Anterior cingulate cortex (tissue), 58 donors: ENCODE data around the gene TCHP.
"Not testable (repeated sequence)": the region's sequence is repeated elsewhere in the genome, so short reads cannot be mapped to it uniquely, and the experiment has no call there.

Experiments
- DNase-seq, 58 donors: peaks; one replicate each; lab custom pipeline; 2025; lab: John Stamatoyannopoulos, UW

The TCHP gene

GRCh38 chr12:109878247-109878625, 21.8 kb upstream of the TCHP start:
- DNase-seq: peak in 10 of 58 donors; percentile 11 to 71 (median 46)

GRCh38 chr12:109878749-109879148, 21.3 kb upstream of the TCHP start:
- DNase-seq: peak in 1 of 58 donors; percentile 23

DNA sequence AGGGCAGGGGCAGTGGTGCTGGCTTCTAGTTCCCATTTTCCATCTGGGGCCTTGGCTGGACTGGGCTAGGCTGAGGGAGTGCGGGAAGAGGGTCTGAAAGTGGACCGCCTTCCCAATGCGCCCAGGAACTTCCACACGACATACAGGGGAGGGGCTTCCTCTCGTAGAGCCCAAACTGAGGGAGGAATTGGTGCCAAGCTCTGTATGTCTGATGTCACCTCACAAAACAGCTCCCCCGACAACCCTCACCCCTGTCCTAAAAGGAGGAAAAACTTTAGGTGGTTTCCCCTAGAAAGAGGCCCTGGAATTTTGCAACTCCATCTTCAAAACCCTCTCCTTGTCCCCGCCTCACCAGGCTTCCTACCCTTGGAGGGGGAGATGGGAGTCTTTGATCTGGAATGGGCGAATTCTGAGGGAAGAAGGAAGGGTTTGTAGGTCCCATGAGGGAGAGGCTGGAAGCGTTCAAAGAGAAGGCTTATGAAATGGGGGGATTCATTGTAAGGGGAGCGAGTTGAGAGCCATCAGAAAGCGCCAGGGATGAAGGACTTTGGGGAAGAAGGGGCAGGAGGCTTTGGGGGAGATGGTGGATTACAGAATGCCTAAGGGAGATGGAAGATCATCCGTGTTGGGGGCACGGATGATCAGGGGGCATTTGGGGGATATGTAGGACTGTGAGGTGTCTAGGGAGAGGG, 20.6 kb upstream of the TCHP start:
- DNase-seq: peak in 15 of 58 donors; percentile 4 to 55 (median 33)

- peak in 54 of 58 donors; percentile 14 to 87 (median 75) for DNase-seq
Measured at GRCh38 chr12:109880043-109880931, 19.8 kb upstream of the TCHP start, which contains the start of gene GLTP. Gene GLTP, minus strand, starts transcription at chr12:109880541. Its CDS starts 167 bp downstream, at chr12:109880374.

DNA sequence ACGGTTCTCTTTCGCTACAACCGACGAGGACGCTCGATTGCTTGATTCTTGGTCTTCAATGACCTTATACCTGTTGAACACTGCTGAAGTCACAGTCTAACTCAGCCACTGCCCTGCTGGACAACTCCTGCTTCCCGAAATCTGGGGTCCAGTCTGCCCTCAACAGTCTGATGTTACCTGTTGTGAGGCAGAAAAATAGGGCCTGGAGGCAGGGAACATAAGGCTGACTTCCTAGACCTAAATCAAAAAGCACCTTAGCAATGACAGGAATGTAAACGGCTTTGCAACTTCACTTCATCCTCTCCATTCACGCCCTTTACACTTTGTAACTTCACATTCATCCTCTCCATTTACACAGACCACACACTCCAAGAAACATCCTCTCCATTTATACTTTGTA, 19.1 kb upstream of the TCHP start:
- DNase-seq: no peak

GRCh38 chr12:109881752-109882151, 18.3 kb upstream of the TCHP start:
- no peak for DNase-seq

DNA sequence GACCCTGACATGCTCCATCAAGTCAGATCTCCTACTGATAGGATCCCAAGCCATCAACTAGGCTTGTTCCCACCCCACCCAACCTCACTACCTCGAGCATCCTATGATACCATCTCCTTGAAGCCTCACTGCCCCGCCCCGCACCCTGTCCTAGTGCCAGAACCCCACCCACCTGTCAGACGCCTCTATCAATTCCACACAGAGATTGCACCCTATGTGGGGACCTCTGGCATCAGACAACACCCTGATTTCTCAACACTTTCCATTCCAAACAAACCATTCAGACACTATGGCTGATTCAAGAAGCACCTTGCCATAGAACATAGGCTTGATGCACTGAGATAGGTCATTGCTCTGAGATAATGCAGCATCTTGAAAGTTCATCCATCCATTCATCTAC, 16.6 kb upstream of the TCHP start:
- DNase-seq: no peak

DNA sequence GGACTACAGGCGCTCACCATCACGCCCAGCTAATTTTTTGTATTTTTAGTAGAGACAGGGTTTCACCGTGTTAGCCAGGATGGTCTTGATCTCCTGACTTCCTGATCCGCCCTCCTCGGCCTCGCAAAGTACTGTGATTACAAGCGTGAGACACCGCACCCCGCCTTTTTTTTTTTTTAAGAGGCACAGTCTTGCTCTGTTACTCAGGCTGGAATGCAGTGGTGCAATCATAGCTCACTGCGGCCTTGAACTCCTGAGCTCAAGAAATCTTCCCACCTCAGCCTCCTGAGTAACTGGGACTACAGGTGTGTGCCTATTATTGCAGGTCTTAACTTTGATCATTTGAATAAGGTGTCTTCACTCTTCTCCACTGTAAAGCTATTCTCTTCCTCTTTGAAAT, 14.5 kb upstream of the TCHP start:
- no peak for DNase-seq

DNA sequence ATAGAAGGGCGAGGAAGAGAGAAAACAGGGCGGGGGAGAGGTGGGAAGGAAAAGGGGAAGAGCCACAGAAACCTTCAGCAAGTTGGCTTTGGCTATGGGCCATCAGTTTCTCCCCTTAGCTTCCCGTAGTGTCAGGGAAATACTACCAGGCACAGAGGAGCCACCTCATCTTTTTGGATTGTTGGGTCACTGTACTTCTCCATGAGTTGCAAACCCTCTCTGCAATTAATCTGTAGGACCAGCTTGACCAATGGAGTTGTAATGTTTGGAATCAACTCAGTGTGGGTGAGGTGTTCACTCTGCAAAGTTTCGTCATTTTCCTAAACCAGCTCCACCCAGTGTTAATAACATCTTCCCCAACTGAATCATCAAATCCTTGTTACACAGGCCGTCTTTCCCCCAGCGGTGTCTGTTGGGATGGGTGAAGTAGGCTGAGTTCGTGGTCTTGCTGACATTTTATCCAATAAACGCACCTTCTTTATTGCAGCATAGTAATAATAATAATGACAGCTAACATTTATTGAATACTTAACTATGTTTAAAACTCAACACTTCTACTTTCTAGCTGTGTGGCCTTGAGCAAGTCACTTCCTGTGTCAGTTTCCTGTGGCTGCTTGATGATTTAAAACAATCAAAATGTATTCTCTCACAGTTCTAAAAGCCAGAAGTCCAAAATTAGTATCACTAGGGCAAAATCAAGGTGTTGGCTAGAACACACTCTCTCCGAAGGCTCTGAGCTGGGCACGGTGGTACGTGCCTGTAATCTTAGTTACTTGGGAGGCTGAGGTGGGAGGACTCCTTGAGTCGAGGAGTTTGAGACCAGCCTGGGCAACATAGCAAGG, 11.7 kb upstream of the TCHP start:
- no peak for DNase-seq

GRCh38 chr12:109890620-109891170, 9.4 kb upstream of the TCHP start:
- no peak for DNase-seq

GRCh38 chr12:109891731-109892130, 8.3 kb upstream of the TCHP start:
- DNase-seq: not testable (repeated sequence)

DNA sequence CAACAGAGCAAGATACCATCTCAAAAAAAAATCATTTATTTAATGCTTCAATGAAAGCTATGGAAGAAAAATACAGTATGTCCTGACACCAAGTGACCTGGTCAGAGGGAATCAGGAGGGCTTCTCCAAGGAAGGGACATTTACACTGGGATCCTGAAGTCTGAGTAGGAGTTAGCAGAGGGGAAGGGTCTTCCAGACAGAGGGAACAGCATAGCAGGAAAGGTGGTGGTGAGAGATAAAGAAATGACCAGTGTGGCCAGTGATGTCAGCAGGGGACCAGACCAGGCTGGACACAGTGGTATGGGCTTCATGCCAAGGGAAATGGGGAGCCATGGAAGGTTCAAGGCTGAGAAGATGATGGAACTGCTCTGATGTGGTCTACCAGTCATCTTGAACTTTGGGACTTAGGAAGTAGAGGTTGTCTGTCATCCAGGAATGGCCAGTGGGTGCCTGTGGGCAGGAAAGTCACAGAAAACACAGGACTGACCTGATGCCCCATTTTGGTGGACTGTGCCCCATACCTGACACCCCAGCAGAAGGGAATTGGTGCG, 7.8 kb upstream of the TCHP start:
- DNase-seq: no peak

DNA sequence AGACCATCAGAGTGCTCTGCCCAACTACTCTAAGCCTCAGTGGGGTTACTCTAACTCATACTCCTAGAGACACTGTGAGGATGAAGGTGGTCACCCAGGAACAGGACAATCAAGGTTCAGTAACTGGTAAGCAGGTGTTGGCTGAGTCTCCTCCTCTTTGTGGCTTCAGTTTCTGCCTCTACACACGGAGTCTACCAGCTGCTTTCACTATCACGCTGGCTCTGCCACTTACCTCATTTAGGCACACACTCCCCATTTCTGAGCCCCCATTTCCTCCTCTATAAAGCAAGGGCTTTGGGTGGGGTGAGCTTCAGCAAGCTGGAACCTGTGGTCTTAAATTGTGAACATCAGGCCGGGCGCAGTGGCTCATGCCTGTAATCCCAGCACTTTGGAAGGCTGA, 7.3 kb upstream of the TCHP start:
- DNase-seq: no peak

- DNase-seq: no peak
Measured at GRCh38 chr12:109893261-109893995, 6.6 kb upstream of the TCHP start.

DNA sequence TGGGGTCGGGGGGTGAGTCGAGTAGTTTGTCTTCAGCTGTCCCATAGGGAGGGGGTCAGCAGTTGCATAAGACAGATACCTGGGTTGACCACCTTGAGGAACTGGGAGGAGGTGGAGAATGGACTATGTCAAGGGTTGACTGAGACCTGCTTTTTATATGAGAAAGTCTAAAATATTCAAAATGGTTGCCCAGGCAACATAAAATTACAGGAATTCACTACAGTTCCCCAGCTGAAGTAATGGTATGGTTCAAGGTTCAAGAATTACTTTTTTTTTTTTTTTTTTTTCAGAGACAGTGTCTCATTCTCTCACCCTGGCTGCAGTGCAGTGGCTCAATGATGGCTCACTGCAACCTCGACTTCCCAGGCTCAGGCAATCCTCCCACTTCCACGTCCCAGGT, 5.1 kb upstream of the TCHP start:
- no peak for DNase-seq

DNA sequence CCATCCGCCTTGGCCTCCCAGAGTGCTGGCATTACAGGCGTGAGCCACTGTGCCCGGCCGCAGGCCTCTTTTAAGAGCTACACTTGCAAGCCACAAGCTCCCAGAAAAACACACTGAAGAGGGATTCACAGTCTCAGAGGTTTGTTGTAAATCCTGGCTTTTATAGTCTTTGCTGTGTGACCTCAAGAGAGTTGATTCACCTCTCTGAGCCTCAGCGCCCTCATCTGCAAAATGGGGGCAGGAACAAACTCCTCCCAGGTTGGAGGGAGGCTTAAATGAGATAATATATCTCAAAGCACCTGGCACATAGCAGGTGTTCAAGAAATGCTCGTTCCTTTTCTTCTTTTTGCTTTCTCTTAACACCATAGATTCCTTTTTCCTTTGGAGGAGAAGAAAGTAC, 3.9 kb upstream of the TCHP start:
- no peak for DNase-seq

- DNase-seq: no peak
Measured at GRCh38 chr12:109897029-109897428, 3.0 kb upstream of the TCHP start.

DNA sequence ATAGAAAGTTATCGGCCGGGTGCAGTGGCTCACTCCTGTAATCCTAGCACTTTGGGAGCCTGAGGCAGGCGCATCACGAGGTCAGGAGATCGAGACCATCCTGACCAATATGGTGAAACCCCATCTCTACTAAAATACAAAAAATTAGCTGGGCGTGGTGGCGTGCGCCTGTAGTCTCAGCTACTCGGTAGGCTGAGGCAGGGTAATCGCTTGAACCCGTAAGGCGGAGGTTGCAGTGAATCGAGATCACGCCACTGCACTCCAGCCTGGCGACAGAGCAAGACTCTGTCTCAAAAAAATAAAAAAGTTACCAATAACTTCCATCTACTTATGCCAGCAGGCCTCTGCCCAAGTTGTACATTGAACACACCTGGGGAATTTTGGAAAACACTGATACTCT, 729 bp upstream of the TCHP start:
- not testable (repeated sequence) for DNase-seq
